SK-N-SH (cell line): Measurements from ENCODE around the gene GPR68.

ENCODE experiments used
- EP300 ChIP-seq, 2 experiments: IDR thresholded peaks; 2 replicates each; pipeline versions ENCODE4 v1.4.0 to v1.6.1; 2012; ENCODE audit warnings: borderline replicate concordance in 1 of 2, low read depth in 1 of 2, low read length in 1 of 2
- GABPA ChIP-seq: IDR thresholded peaks from 2 replicates; pipeline ENCODE4 v1.4.0; 2012; ENCODE audit warnings: low read depth, mild to moderate bottlenecking
- POLR2AphosphoS5 ChIP-seq: IDR thresholded peaks from 2 replicates; pipeline ENCODE4 v1.6.1; 2012; ENCODE audit warnings: low read depth, low read length

DNA sequence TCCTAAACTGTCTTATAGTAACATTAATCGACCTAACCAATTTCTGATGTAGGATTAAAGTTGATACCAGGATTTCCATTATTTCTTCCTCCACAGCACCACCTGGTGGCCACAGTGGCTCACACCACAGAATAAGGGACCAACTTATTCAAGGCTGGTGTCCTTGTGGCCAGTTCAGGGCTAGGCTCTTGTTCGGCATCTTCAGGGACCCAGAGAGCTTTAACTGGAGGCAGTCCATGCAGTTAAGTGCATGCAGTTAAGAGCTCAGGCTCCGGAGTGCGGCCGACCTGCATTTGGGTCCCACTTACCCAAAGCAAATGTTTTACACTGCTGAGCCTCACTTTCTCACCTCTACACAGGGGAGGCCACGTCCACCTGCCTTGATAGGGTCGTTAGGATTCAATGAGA, 42.0 kb upstream of the GPR68 start:
- TF ChIP-seq EP300 (IDR thresholded peaks at IDR 0.05; ENCODE audit: borderline replicate concordance in 1 of 2, low read depth in 1 of 2, low read length in 1 of 2): peak in 1 of 2 experiments; percentile 22; a peak in 1 of 4 replicates
- no peak for TF ChIP-seq POLR2AphosphoS5
- no peak for TF ChIP-seq GABPA
